GM10266 (cell line): ENCODE measurements around the gene MBD4.

ENCODE experiments used
- DNase-seq: peaks from one replicate; pipeline ENCODE4 v3.0.0; 2012; ENCODE audit errors: extremely low spot score
- TF ChIP-seq, protein P1 (sequence below): IDR thresholded peaks from 2 replicates; pipeline ENCODE4 v1.5.1; 2012; ENCODE audit warnings: mild to moderate bottlenecking, low read depth; ENCODE audit not compliant: control insufficient read depth, insufficient read depth; ENCODE audit errors: missing control alignments

The MBD4 gene

DNA sequence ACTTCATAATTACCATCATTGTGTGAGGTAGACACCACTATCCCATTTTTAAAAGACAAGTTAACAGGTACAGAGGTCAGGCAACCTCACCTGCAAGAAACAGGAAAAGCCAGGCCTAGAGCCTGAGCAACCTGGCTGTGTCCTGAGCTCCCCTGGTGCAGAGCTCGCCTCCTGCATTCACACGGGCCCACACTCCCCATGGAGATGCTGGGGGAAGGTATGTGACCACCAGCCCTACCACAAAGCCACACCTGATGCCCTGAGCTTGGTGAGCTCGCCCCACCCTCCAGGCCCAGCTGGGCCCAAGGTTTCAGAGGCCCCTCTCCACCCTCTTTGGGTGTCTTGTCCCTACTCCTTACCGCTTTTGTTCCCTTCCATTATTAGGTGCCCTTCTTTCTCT, 10.1 kb downstream of the MBD4 start:
- TF ChIP-seq, protein P1, sequence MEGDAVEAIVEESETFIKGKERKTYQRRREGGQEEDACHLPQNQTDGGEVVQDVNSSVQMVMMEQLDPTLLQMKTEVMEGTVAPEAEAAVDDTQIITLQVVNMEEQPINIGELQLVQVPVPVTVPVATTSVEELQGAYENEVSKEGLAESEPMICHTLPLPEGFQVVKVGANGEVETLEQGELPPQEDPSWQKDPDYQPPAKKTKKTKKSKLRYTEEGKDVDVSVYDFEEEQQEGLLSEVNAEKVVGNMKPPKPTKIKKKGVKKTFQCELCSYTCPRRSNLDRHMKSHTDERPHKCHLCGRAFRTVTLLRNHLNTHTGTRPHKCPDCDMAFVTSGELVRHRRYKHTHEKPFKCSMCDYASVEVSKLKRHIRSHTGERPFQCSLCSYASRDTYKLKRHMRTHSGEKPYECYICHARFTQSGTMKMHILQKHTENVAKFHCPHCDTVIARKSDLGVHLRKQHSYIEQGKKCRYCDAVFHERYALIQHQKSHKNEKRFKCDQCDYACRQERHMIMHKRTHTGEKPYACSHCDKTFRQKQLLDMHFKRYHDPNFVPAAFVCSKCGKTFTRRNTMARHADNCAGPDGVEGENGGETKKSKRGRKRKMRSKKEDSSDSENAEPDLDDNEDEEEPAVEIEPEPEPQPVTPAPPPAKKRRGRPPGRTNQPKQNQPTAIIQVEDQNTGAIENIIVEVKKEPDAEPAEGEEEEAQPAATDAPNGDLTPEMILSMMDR, result no peak
- no peak for DNase-seq

GRCh38 chr3:129429080-129429451, 10.7 kb downstream of the MBD4 start:
- TF ChIP-seq, protein P1, result no peak

DNA sequence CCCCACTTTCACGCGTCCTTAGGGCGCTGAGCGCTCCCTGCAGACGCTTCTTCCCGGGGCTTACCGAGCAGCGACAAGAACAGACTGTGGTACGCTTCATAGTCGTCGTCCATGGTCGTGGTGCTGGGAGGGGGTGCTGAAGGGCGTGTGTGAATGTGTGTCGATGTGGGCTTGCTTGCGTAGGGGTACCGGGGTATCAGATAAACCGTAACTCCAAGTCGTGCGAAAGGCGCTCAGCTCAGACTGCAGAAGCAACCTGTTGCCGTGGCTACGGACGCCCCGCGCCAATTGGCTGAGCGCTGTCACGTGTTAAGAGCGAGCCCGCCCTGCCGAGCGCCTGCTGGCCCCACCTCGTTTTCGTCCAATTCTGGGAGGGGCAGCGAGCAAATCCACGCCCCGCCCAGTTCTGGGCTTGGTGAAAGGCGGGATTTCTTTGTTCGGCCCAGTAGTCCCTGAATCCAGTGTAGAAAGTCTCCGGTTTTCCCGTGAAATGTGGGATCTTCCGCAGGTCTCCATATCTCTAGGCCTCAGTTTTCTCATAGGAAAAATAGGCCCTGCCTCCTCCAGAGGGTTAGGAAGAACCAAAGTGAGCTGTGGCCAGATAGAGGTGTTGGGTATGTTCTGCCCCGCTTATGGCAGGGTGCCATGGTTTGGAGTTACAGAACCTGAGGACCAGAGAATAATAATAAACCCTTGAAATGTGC, 11.2 kb downstream of the MBD4 start, which contains the start of gene EFCAB12:
Gene EFCAB12, minus strand, starts transcription at position 261 of the 704 bp plus-strand sequence. Its CDS starts 148 bp downstream, at position 113.
- DNase-seq, result peak; percentile 84

More at GRCh38 chr3:129429080-129429451, 10.7 kb downstream of the MBD4 start:
- DNase-seq, result no peak

DNA sequence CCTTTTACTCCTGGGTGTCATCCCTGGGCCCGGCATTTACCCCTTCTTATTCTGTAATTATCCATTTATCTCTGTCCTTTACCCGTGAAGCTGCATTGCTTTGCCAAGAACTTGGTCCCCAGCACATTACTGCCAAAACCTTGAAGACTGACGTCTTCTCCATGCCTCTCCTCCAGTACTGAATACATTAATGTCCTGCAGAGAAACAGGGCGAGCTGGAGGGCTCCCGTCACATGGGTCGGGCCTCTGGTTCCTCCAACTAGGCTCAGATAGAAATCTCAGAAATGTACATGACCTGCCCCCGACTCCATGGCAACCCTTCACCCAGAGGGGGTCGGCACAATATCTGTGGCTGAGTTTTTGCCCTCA, 11.8 kb downstream of the MBD4 start:
- TF ChIP-seq, protein P1, result no peak
- no peak for DNase-seq

More for the DNA sequence above, 11.2 kb downstream of the MBD4 start, which contains the start of gene EFCAB12:
- TF ChIP-seq, protein P1, result no peak

DNA sequence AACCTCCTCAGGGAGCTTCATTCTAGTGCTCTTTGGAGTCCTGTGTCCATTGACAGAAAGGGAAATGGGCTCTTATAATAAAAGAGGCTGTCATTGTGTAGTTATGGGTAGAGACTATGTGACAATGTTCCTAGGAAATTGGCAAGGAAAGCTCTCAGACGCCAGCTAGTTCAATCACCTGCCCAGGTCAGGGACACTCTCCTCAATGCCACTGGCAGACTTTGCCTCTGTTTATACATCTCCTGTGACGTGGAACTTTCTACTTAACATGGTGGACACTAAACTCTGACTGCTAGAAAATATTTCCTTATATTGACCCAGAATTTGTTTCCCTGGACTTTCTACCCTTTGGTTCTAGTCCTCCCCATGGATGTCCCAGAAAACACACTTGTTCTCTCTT, 14.1 kb downstream of the MBD4 start:
- TF ChIP-seq, protein P1, result no peak
- DNase-seq, result no peak

GRCh38 chr3:129425213-129425612, 14.5 kb downstream of the MBD4 start:
- TF ChIP-seq, protein P1, result no peak
- no peak for DNase-seq

- TF ChIP-seq, protein P1, result no peak
- peak; percentile 39 for DNase-seq
Observed at GRCh38 chr3:129424185-129424841, 15.4 kb downstream of the MBD4 start.
